B cell (primary cell): Measurements from ENCODE around the gene HBA2. TPM values are rescaled to one million over a fixed set of nuclear protein-coding genes. Genes with fewer than 3 reads are reported as not detected.

ENCODE experiments used
- ATAC-seq: fragments of 200-7000 bp; cut with Tn5 transposase; one replicate; pipeline ENCODE4 v1.10.0; 2021; ENCODE audit warnings: low read depth, mild to moderate bottlenecking, moderate number of reproducible peaks, moderate library complexity
- CTCF ChIA-PET: fragments of 350-600 bp; sonication (Branson Sonifier 250); formaldehyde crosslinking; loops from one replicate; lab custom pipeline; 2021; ENCODE audit warnings: antibody characterized with exemption, inconsistent platforms; lab: Charles Lee
- POLR2A ChIA-PET: fragments of 350-600 bp; sonication (Branson Sonifier 250); formaldehyde crosslinking; loops from one replicate; lab custom pipeline; 2021; ENCODE audit warnings: antibody characterized with exemption; lab: Charles Lee
- DNase-seq: peaks from one replicate; pipeline ENCODE4 v3.0.0; 2013
- H2AFZ ChIP-seq: 2 replicates; pipeline ENCODE4 v1.6.1; 2012; ENCODE audit warnings: mild to moderate bottlenecking, low read depth, low read length; ENCODE audit not compliant: insufficient read depth, poor library complexity, severe bottlenecking
- H3K27ac ChIP-seq, 2 donors: 1 replicate in 1 of 2; 2 replicates in 1 of 2; pipeline ENCODE4 v1.5.1; 2012 to 2013; ENCODE audit warnings: low read length in 2 of 2, mild to moderate bottlenecking in 2 of 2, moderate library complexity in 1 of 2
- H3K27me3 ChIP-seq, 4 experiments: fragments of 200-600 bp in 1 of 4; sonication (generic) in 1 of 4; replicated peaks in 1 of 4; 1 replicate in 2 of 4; 2 replicates in 2 of 4; pipeline versions ENCODE4 v1.6.1 to v1.7.0; 2013 to 2016; ENCODE audit warnings: low read length in 3 of 4, mild to moderate bottlenecking in 2 of 4, mixed read lengths in 1 of 4, moderate library complexity in 1 of 4; ENCODE audit not compliant: insufficient read depth in 4 of 4, control insufficient read depth in 3 of 4; ENCODE audit errors: control extremely low read depth in 1 of 4
- H3K36me3 ChIP-seq, 2 experiments: replicated peaks in 1 of 2; 1 replicate in 1 of 2; 2 replicates in 1 of 2; pipeline versions ENCODE4 v1.6.1 to v1.7.1; 2013; ENCODE audit warnings: low read length in 1 of 2; ENCODE audit not compliant: insufficient read depth in 2 of 2, control insufficient read depth in 1 of 2; ENCODE audit errors: control extremely low read depth in 1 of 2, extremely low read depth in 1 of 2
- H3K4me1 ChIP-seq, 2 donors: fragments of 200-600 bp in 1 of 2; sonication (generic) in 1 of 2; 1 replicate in 1 of 2; 2 replicates in 1 of 2; pipeline versions ENCODE4 v1.5.1 to v1.6.1; 2013 to 2017; ENCODE audit warnings: low read length in 2 of 2; ENCODE audit not compliant: control insufficient read depth in 2 of 2, insufficient read depth in 2 of 2
- H3K4me2 ChIP-seq: replicated peaks from 2 replicates; pipeline ENCODE3; 2012; ENCODE audit warnings: mild to moderate bottlenecking, low read depth, low read length; ENCODE audit not compliant: poor library complexity, severe bottlenecking
- H3K4me3 ChIP-seq, 5 experiments: fragments of 200-600 bp in 1 of 5; sonication (generic) in 1 of 5; 1 replicate in 3 of 5; 2 replicates in 2 of 5; pipeline versions ENCODE4 v1.5.1 to v1.7.0; 2011 to 2016; ENCODE audit warnings: low read length in 4 of 5, mild to moderate bottlenecking in 4 of 5, low read depth in 2 of 5, control low read depth in 1 of 5, moderate library complexity in 1 of 5; ENCODE audit not compliant: insufficient read depth in 1 of 5; ENCODE audit errors: control extremely low read depth in 1 of 5, extremely low read depth in 1 of 5
- H3K79me2 ChIP-seq: fragments of 200-600 bp; sonication (generic); one replicate; pipeline ENCODE4 v1.6.0; 2016; ENCODE audit warnings: low read length; ENCODE audit not compliant: control insufficient read depth, insufficient read depth
- H3K9ac ChIP-seq: fragments of 200-600 bp; sonication (generic); 2 replicates; pipeline ENCODE4 v1.6.1; 2017; ENCODE audit warnings: mild to moderate bottlenecking, low read length, moderate library complexity
- H3K9me3 ChIP-seq, 3 donors: one replicate each; pipeline versions ENCODE4 v1.6.1 to v1.7.1; 2013; ENCODE audit warnings: low read length in 2 of 3; ENCODE audit not compliant: control insufficient read depth in 2 of 3, insufficient read depth in 1 of 3; ENCODE audit errors: control extremely low read depth in 1 of 3
- H4K20me1 ChIP-seq: 2 replicates; pipeline ENCODE4 v1.6.0; 2012; ENCODE audit warnings: mild to moderate bottlenecking, low read length; ENCODE audit not compliant: insufficient read depth, control insufficient read depth, poor library complexity, severe bottlenecking
- H3K27ac Mint-ChIP-seq: one replicate; pipeline ENCODE4 v1.8.0; 2021; ENCODE audit warnings: mixed read lengths
- H3K27me3 Mint-ChIP-seq: one replicate; pipeline ENCODE4 v1.8.0; 2021; ENCODE audit warnings: mixed read lengths
- H3K4me1 Mint-ChIP-seq: one replicate; pipeline ENCODE4 v1.8.0; 2021; ENCODE audit warnings: mixed read lengths
- H3K4me3 Mint-ChIP-seq: one replicate; pipeline ENCODE4 v1.8.0; 2021; ENCODE audit warnings: mixed read lengths
- H3K9me3 Mint-ChIP-seq: one replicate; pipeline ENCODE4 v1.8.0; 2022; ENCODE audit warnings: mixed read lengths; ENCODE audit not compliant: insufficient read depth
- EZH2 ChIP-seq: IDR thresholded peaks from 2 replicates; pipeline ENCODE4 v1.6.1; 2012; ENCODE audit warnings: borderline replicate concordance, low read depth, mild to moderate bottlenecking, moderate library complexity, low read length; ENCODE audit not compliant: insufficient read depth, poor library complexity, severe bottlenecking
- WGBS: methylation state at CpG from one replicate; pipeline ENCODE4 v1.1.5; 2013; ENCODE audit warnings: missing lambda C conversion rate; ENCODE audit not compliant: insufficient coverage; 5-methylcytosine and 5-hydroxymethylcytosine counted together
- intact Hi-C: fragments of 100-400 bp; cut with micrococcal nuclease; formaldehyde crosslinking; loops from one replicate; pipeline ENCODE4 v1.10.0; 2022
- polyA plus RNA-seq: library from polyadenylated mRNA; depleted of rRNA; stranded (reverse); fragments of >200 nt; gene quantifications from 2 replicates; pipeline ENCODE4 v1.2.3, GENCODE V29; 2012
- total RNA-seq, 2 donors: library from RNA; stranded (reverse); fragments of 120-200 nt in 1 of 2; gene quantifications; 1 replicate in 1 of 2; 2 replicates in 1 of 2; pipeline versions ENCODE4 v1.2.3 to v1.2.4, GENCODE V29; 2013 to 2022
- TF ChIP-seq, protein P1 (sequence below): fragments of 200-600 bp; IDR thresholded peaks from one replicate; pipeline ENCODE4 v1.8.0; 2022; ENCODE audit warnings: antibody characterized with exemption, mild to moderate bottlenecking

HBA2 gene
- total and polyA plus RNA-seq, 2 donors (not counting 1 experiment from before 2014, with no cell fraction given), result 75.6 to 179 TPM

- Histone ChIP-seq H3K9ac (no peak overlapping the region), H3K9me3 (peaks cover 0 to 4% (median 0%) of the 10 kb centered on the region in 3 donors), H3K27ac (no peak overlapping the region), H3K27me3 (peaks cover 0 to 56% (median 27%) of the 10 kb centered on the region in 4 experiments), H3K4me2 (no peak overlapping the region), H3K4me1 (peaks cover 14 to 22% of the 10 kb centered on the region in 2 donors), H2AFZ (no peak overlapping the region), H3K79me2 (no peaks in the 10 kb centered on the region), H3K36me3 (no peaks in the 10 kb centered on the region), H3K4me3 (no peak overlapping the region), H4K20me1 (no peaks in the 10 kb centered on the region)
- peaks cover 34% of the 10 kb centered on the region for H3K27me3 Mint-ChIP-seq
- DNase-seq (peak; percentile 12), ATAC-seq (no peak)
- 19% methylated on average over 9 of the region's 13 CpGs for whole genome bisulfite sequencing
- peaks cover 30% of the 10 kb centered on the region for H3K4me1 Mint-ChIP-seq
- H3K27ac Mint-ChIP-seq, result no peak overlapping the region
- peak overlapping the region; percentile 52 for H3K4me3 Mint-ChIP-seq
- intact Hi-C loops, result no loop called here
- no peaks in the 10 kb centered on the region for H3K9me3 Mint-ChIP-seq
- no peak for TF ChIP-seq EZH2
- TF ChIP-seq, protein P1, sequence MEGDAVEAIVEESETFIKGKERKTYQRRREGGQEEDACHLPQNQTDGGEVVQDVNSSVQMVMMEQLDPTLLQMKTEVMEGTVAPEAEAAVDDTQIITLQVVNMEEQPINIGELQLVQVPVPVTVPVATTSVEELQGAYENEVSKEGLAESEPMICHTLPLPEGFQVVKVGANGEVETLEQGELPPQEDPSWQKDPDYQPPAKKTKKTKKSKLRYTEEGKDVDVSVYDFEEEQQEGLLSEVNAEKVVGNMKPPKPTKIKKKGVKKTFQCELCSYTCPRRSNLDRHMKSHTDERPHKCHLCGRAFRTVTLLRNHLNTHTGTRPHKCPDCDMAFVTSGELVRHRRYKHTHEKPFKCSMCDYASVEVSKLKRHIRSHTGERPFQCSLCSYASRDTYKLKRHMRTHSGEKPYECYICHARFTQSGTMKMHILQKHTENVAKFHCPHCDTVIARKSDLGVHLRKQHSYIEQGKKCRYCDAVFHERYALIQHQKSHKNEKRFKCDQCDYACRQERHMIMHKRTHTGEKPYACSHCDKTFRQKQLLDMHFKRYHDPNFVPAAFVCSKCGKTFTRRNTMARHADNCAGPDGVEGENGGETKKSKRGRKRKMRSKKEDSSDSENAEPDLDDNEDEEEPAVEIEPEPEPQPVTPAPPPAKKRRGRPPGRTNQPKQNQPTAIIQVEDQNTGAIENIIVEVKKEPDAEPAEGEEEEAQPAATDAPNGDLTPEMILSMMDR, result no peak
- POLR2A ChIA-PET, result no interaction called here
- CTCF ChIA-PET, result interaction anchor here (1.1 to 1.6 kb wide), 2 partner anchors 70 to 111 kb away, joined by 4 read pairs; no protein-coding TSS in a partner anchor
Measured at GRCh38 chr16:177394-177822, 4.7 kb downstream of the HBA2 start.

DNA sequence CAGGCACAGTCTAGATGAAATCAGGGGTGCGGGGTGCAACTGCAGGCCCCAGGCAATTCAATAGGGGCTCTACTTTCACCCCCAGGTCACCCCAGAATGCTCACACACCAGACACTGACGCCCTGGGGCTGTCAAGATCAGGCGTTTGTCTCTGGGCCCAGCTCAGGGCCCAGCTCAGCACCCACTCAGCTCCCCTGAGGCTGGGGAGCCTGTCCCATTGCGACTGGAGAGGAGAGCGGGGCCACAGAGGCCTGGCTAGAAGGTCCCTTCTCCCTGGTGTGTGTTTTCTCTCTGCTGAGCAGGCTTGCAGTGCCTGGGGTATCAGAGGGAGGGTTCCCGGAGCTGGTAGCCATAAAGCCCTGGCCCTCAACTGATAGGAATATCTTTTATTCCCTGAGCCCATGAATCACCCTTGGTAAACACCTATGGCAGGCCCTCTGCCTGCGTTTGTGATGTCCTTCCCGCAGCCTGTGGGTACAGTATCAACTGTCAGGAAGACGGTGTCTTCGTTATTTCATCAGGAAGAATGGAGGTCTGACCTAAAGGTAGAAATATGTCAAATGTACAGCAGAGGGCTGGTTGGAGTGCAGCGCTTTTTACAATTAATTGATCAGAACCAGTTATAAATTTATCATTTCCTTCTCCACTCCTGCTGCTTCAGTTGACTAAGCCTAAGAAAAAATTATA is 5.4 kb downstream of the HBA2 start:
- peak overlapping the region; percentile 52 for H3K4me3 Mint-ChIP-seq
- peaks cover 0 to 56% (median 27%) of the 10 kb centered on the region in 4 experiments for H3K27me3 ChIP-seq
- H3K4me1 ChIP-seq, result peaks cover 14 to 22% of the 10 kb centered on the region in 2 donors
- no peaks in the 10 kb centered on the region for H3K36me3 ChIP-seq
- H3K9me3 ChIP-seq, result peaks cover 0 to 4% (median 0%) of the 10 kb centered on the region in 3 donors
- H3K4me3 ChIP-seq, result no peak overlapping the region
- peaks cover 34% of the 10 kb centered on the region for H3K27me3 Mint-ChIP-seq
- H3K79me2 ChIP-seq, result no peaks in the 10 kb centered on the region
- H3K4me2 ChIP-seq, result no peak overlapping the region
- intact Hi-C loops, result no loop called here
- peaks cover 30% of the 10 kb centered on the region for H3K4me1 Mint-ChIP-seq
- ChIA-PET POLR2A (no interaction called here), CTCF (interaction anchor here (1.1 to 1.6 kb wide), 2 partner anchors 71 to 112 kb away, joined by 4 read pairs; no protein-coding TSS in a partner anchor)
- H2AFZ ChIP-seq, result no peak overlapping the region
- H3K9ac ChIP-seq, result no peak overlapping the region
- no peak overlapping the region for H3K27ac ChIP-seq
- no peak overlapping the region for H3K27ac Mint-ChIP-seq
- H3K9me3 Mint-ChIP-seq, result no peaks in the 10 kb centered on the region
- no peak for TF ChIP-seq EZH2
- TF ChIP-seq, protein P1, result no peak
- WGBS, result 73% methylated on average over 10 of the region's 11 CpGs
- peak; percentile 14 for DNase-seq
- no peaks in the 10 kb centered on the region for H4K20me1 ChIP-seq
- no peak for ATAC-seq
